ENCODE results near the gene SETD7.
"Not testable (repeated sequence)": the region's sequence is repeated elsewhere in the genome, so short reads cannot be mapped to it uniquely, and the experiment has no call there.

DNA sequence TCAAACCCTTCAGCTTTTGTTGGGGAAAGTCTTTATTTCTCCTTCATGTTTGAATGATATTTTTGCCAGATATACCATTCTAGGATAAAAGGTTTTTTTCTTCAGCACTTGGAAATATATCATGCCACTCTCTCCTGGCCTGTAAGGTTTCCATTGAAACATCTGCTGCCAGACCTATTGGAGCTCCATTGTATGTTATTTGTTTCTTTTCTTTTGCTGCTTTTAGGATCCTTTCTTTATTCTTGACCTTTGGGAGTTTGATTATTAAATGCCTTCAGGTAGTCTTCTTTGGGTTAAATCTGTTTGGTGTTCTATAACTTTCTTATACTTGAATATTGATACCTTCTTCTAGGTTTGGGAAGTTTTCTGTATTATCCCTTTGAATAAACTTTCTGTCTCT is 87.3 kb downstream of the SETD7 start:
- TF ChIP-seq EP300 (IDR thresholded peaks at IDR 0.05; ENCODE audit: low read depth); POLR2A (IDR thresholded peaks at IDR 0.05); POLR2AphosphoS5 (IDR thresholded peaks at IDR 0.05): not testable (repeated sequence)
- TF ChIP-seq, protein P1, sequence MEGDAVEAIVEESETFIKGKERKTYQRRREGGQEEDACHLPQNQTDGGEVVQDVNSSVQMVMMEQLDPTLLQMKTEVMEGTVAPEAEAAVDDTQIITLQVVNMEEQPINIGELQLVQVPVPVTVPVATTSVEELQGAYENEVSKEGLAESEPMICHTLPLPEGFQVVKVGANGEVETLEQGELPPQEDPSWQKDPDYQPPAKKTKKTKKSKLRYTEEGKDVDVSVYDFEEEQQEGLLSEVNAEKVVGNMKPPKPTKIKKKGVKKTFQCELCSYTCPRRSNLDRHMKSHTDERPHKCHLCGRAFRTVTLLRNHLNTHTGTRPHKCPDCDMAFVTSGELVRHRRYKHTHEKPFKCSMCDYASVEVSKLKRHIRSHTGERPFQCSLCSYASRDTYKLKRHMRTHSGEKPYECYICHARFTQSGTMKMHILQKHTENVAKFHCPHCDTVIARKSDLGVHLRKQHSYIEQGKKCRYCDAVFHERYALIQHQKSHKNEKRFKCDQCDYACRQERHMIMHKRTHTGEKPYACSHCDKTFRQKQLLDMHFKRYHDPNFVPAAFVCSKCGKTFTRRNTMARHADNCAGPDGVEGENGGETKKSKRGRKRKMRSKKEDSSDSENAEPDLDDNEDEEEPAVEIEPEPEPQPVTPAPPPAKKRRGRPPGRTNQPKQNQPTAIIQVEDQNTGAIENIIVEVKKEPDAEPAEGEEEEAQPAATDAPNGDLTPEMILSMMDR (IDR thresholded peaks at IDR 0.05), result not testable (repeated sequence)
